PFSK-1 (cell line): ENCODE results near the gene ESYT3.

Experiments
- SIN3A ChIP-seq: IDR thresholded peaks from 2 replicates; pipeline ENCODE4 v1.6.1; 2012; ENCODE audit warnings: mild to moderate bottlenecking, low read length, moderate library complexity, borderline replicate concordance; ENCODE audit not compliant: insufficient read depth
- TF ChIP-seq, protein P1 (sequence below), 2 experiments: IDR thresholded peaks; 2 replicates each; pipeline versions ENCODE4 v1.6.1 to v1.8.0; 2011 to 2012; ENCODE audit warnings: low read depth in 2 of 2, low read length in 2 of 2, control low read depth in 1 of 2, inconsistent platforms in 1 of 2, mild to moderate bottlenecking in 1 of 2, moderate library complexity in 1 of 2; ENCODE audit not compliant: insufficient read depth in 1 of 2

- TF ChIP-seq SIN3A: no peak
- TF ChIP-seq, protein P1, sequence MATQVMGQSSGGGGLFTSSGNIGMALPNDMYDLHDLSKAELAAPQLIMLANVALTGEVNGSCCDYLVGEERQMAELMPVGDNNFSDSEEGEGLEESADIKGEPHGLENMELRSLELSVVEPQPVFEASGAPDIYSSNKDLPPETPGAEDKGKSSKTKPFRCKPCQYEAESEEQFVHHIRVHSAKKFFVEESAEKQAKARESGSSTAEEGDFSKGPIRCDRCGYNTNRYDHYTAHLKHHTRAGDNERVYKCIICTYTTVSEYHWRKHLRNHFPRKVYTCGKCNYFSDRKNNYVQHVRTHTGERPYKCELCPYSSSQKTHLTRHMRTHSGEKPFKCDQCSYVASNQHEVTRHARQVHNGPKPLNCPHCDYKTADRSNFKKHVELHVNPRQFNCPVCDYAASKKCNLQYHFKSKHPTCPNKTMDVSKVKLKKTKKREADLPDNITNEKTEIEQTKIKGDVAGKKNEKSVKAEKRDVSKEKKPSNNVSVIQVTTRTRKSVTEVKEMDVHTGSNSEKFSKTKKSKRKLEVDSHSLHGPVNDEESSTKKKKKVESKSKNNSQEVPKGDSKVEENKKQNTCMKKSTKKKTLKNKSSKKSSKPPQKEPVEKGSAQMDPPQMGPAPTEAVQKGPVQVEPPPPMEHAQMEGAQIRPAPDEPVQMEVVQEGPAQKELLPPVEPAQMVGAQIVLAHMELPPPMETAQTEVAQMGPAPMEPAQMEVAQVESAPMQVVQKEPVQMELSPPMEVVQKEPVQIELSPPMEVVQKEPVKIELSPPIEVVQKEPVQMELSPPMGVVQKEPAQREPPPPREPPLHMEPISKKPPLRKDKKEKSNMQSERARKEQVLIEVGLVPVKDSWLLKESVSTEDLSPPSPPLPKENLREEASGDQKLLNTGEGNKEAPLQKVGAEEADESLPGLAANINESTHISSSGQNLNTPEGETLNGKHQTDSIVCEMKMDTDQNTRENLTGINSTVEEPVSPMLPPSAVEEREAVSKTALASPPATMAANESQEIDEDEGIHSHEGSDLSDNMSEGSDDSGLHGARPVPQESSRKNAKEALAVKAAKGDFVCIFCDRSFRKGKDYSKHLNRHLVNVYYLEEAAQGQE (IDR thresholded peaks at IDR 0.05; ENCODE audit: insufficient read depth in 1 of 2, low read depth in 2 of 2, low read length in 2 of 2): no peak
Measured at GRCh38 chr3:138492980-138493675, 58.7 kb downstream of the ESYT3 start.
